GM12874 (cell line): ENCODE results near the gene LRP2.

ENCODE experiments used
- TF ChIP-seq, protein P1 (sequence below): IDR thresholded peaks from 2 replicates; pipeline ENCODE4 v1.5.1; 2011; ENCODE audit warnings: low read depth, mild to moderate bottlenecking, control low read depth, low read length, moderate library complexity; ENCODE audit not compliant: insufficient read depth

The LRP2 gene

DNA sequence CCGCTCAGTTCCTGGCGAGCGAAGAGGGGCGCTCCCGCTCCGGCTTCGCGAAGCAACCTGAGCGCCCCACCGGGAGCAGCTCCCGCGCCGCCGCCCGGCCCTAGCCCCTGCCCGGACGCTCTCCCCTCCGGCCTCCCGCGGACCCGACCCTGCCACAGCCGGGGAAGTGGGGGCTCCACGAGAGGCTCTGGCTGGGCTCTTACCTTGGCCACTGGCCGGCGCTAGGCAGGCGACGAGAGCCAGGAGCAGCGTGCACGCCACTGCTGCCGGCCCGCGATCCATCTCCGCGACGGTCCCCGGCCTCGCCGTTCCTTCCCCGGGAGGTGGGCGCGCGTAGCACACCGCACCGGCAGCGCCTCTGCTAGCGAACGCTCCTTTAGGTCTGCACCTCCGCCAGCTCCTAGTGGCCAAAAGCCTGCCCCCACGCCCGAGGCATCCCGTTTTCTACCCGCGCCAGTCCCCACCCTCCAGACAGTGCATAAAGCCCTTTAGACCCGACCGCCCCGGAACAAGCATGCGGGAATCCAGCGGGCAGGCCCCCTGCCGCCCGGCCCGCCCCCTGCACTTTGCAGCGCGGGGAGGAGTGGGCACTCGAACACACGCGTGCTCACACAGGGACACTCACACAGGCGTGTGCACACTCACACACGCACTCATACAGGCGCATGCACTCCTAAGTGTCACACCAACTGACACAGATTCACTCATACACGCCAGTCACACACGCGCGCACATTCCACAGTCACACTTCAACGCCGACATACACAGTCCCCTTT is at the start of gene LRP2:
TSS of gene LRP2 (minus strand) at position 417 of the 776 bp plus-strand sequence. CDS start at position 282, 135 bp downstream.
- TF ChIP-seq, protein P1, sequence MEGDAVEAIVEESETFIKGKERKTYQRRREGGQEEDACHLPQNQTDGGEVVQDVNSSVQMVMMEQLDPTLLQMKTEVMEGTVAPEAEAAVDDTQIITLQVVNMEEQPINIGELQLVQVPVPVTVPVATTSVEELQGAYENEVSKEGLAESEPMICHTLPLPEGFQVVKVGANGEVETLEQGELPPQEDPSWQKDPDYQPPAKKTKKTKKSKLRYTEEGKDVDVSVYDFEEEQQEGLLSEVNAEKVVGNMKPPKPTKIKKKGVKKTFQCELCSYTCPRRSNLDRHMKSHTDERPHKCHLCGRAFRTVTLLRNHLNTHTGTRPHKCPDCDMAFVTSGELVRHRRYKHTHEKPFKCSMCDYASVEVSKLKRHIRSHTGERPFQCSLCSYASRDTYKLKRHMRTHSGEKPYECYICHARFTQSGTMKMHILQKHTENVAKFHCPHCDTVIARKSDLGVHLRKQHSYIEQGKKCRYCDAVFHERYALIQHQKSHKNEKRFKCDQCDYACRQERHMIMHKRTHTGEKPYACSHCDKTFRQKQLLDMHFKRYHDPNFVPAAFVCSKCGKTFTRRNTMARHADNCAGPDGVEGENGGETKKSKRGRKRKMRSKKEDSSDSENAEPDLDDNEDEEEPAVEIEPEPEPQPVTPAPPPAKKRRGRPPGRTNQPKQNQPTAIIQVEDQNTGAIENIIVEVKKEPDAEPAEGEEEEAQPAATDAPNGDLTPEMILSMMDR: no peak

DNA sequence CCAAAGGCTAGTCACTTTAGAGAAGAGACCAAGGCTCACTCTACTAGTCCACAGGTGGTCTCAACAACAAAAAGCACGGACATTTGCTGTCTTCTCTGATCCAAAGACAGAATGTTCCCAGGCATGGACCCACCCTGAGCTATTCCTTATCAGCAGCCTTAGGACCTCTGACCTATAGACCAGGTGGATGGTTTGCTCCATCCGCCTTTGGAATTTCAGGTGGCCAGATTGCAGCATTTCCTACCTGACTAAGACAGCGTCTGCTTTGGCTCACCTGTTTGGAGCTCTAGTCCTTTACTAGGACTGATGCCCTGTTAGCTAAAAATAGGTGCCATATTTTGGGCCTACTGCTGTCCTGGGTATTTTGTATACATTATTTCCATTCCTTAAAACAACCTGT is 44.6 kb upstream of the LRP2 start:
- TF ChIP-seq, protein P1: no peak

DNA sequence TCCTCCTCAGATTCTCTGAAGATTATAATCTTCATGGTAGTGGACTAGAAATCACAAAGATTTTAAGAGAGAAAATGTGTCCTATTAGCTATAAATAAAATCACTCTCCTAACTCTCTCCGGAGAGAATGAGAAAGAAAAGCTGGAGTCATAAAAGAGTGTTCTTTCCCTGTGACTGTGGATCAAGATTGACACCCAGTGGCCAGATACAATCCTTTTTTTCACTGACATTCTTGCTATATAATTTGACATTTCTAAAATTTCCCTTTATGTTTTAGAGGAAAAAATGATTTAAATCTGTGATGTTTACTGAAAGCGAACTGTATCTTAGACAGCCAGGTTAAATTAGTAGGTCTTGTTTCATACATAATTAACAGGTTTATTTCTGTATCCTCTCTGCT is 35.4 kb upstream of the LRP2 start:
- TF ChIP-seq, protein P1: no peak

DNA sequence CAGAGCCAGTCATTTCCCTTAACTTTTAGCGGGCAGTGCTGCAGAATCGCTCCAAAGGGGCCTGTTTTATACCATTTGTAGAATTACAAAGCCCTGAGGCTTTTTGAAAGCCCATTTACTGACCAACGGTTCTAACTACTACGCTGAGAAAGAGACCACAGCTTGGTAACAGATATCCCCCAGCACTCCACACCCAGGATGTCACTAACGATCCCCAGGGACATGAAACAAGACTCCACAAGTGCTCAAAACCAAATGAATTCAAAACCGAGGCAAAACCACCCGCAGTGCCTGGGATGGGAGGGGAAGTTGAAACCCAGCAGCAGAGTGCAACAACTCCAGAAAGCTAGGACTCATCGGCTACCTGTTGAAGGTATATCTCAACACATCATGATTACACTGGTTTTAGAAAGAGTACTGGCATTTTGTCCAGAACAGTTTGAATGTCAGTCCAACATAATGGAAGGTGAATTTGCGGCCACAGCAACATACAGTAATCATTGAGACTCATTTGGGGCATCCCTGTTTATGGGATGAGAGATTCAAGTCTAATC is 33.6 kb upstream of the LRP2 start:
- TF ChIP-seq, protein P1: no peak

DNA sequence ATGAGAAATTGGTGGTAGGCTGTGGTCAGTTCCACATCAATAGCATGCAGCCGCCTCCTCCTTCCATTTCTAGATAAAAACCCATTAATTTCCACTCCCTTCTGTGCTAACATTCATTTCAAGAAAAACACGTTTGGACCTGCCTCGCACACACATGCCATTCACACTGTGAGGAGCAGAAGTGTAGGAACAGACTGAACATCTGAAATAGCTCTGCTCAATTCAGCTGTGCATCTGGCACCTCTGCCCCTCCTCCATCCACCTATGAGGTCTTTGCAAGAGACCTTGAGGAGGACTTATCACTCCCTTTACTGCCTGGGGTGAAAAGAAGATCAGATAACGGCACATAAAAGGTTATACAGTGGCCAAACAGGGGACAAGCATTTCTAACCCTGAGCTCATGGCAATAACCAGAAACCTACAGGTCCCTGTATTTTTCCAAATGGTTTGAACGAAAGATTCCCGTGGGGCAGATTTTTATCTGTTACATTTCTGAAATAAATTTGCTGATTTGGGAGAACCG is 30.8 kb upstream of the LRP2 start:
- TF ChIP-seq, protein P1: no peak

DNA sequence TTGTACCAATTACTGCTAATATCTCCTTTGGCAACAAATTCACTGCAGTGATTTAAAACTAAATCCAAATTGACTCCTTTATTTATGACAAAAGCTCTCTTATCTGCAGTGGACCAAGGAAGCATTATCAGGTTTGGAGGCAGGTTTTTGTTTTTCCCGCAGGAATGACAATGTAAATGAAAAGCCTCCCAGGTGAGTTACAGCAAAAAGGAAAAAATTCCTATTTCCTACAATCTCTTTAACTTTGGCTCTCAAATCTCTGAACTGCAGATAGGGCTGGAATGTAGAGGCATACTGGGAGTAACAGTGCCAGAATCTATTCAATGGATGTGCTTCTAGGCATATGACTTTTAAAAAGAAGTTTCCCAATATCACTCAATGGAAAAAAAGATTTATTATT is 28.9 kb upstream of the LRP2 start:
- TF ChIP-seq, protein P1: no peak

DNA sequence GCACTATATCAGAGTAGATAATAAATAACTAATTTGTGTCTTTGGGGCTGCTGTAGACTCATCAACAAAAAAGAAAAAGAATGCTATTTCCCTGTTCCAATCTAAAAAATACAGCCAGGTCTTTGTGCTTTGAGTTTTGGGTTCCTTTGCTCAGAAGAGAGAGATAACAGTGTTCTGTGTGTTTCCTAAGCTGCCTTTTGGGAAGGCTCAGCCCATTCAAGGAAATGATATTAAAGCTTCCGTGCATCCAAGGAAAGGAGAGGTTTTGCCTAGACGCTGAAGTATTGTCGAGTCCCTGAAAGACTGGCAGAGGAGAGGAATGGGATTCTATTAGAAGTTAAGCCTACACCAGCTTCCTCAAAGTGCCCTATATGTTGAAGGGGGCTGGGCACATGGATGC is 25.8 kb upstream of the LRP2 start:
- TF ChIP-seq, protein P1: no peak
